HepG2 (cell line): ENCODE results near the gene MTOR. TPM values are rescaled to one million over a fixed set of nuclear protein-coding genes. Genes with fewer than 3 reads are reported as not detected.

ENCODE experiments used
- ATAC-seq: fragments of 200-7000 bp; cut with Tn5 transposase; 3 replicates; pipeline ENCODE4 v1.9.1; 2020; ENCODE audit warnings: mild to moderate bottlenecking, moderate library complexity
- BruUV-seq: library from RNA; stranded (reverse); fragments of 400-500 nt; replicated peaks from 2 replicates; lab custom pipeline; 2021; lab: Mats Ljungman, UMichigan
- CTCF ChIA-PET: fragments of 300-600 bp; formaldehyde crosslinking; extraction: SDS; loops from one replicate; lab custom pipeline; 2021; ENCODE audit warnings: low total read pairs, inconsistent platforms, low intra/inter-chr PET ratio; lab: Yijun Ruan, JAX
- POLR2A ChIA-PET: fragments of 350-600 bp; sonication (Branson Sonifier 250); formaldehyde crosslinking; loops from one replicate; lab custom pipeline; 2020; ENCODE audit warnings: antibody characterized with exemption, inconsistent platforms; lab: Yijun Ruan, JAX
- DNase-seq: peaks from one replicate; pipeline ENCODE4 v3.0.0-alpha.2; 2015; ENCODE audit warnings: low spot score
- FAIRE-seq: peaks from 3 replicates; lab custom pipeline; 2011; peaks lifted over from hg19 to GRCh38; lab: Jason Lieb, UNC
- H2AFZ ChIP-seq: one replicate; pipeline ENCODE4 v1.6.1; 2011; ENCODE audit warnings: low read length, inconsistent platforms
- H3K27ac ChIP-seq: fragments of 300-600 bp; 3 replicates; pipeline ENCODE4 v1.8.0; 2011; ENCODE audit warnings: mixed run types, mild to moderate bottlenecking, mixed read lengths, low read length, inconsistent platforms; ENCODE audit not compliant: insufficient read depth; ENCODE audit errors: extremely low read length
- H3K27me3 ChIP-seq, 2 experiments: fragments of 200-600 bp in 1 of 2; 2 replicates in 1 of 2; 3 replicates in 1 of 2; pipeline versions ENCODE4 v1.6.0 to v1.8.0; 2011; ENCODE audit warnings: low read length in 2 of 2, mild to moderate bottlenecking in 2 of 2, moderate library complexity in 2 of 2, inconsistent platforms in 1 of 2; ENCODE audit not compliant: insufficient read depth in 2 of 2, control insufficient read depth in 1 of 2
- H3K36me3 ChIP-seq, 2 experiments: fragments of 200-600 bp in 1 of 2; replicated peaks in 1 of 2; 2 replicates in 1 of 2; 3 replicates in 1 of 2; pipeline versions ENCODE4 v1.5.1 to v1.8.0; 2011; ENCODE audit warnings: low read length in 2 of 2, inconsistent platforms in 1 of 2; ENCODE audit not compliant: insufficient read depth in 2 of 2, control insufficient read depth in 1 of 2
- H3K4me1 ChIP-seq: 2 replicates; pipeline ENCODE4 v1.5.1; 2012; ENCODE audit warnings: low read length, inconsistent platforms; ENCODE audit not compliant: insufficient read depth
- H3K4me2 ChIP-seq: 2 replicates; pipeline ENCODE4 v1.6.0; 2011; ENCODE audit warnings: low read depth, low read length, inconsistent platforms
- H3K4me3 ChIP-seq, 3 experiments: fragments of 200-600 bp in 1 of 3; sonication (generic), shearing (Covaris generic) in 1 of 3; replicated peaks in 1 of 3; 2 replicates each; pipeline ENCODE4 v1.5.1; 2011 to 2016; ENCODE audit warnings: low read length in 3 of 3, inconsistent platforms in 2 of 3, low read depth in 2 of 3, mild to moderate bottlenecking in 2 of 3, control low read depth in 1 of 3, mixed read lengths in 1 of 3; ENCODE audit not compliant: insufficient read depth in 1 of 3
- H3K79me2 ChIP-seq: one replicate; pipeline ENCODE4 v1.6.1; 2011; ENCODE audit warnings: low read length, inconsistent platforms; ENCODE audit not compliant: insufficient read depth
- H3K9ac ChIP-seq: 2 replicates; pipeline ENCODE4 v1.6.0; 2011; ENCODE audit warnings: mild to moderate bottlenecking, low read depth, low read length, inconsistent platforms; ENCODE audit not compliant: insufficient read depth
- H3K9me3 ChIP-seq: 2 replicates; pipeline ENCODE4 v1.5.1; 2012; ENCODE audit warnings: mild to moderate bottlenecking, low read length
- H4K20me1 ChIP-seq: 2 replicates; pipeline ENCODE4 v1.6.0; 2011; ENCODE audit warnings: inconsistent platforms, mild to moderate bottlenecking, low read length, moderate library complexity; ENCODE audit not compliant: insufficient read depth
- AKNA ChIP-seq: sonication (generic); formaldehyde crosslinking; IDR thresholded peaks from 2 replicates; pipeline ENCODE4 v1.4.0; 2020; ENCODE audit warnings: missing genetic modification reagents, borderline replicate concordance
- HIVEP1 ChIP-seq: sonication (generic); formaldehyde crosslinking; IDR thresholded peaks from 2 replicates; pipeline ENCODE4 v1.4.0; 2020; ENCODE audit warnings: mild to moderate bottlenecking, missing genetic modification reagents
- HOXD1 ChIP-seq: sonication (generic); formaldehyde crosslinking; IDR thresholded peaks from 2 replicates; pipeline ENCODE4 v1.5.0; 2020; ENCODE audit warnings: missing genetic modification reagents
- MZF1 ChIP-seq: sonication (generic); formaldehyde crosslinking; IDR thresholded peaks from 2 replicates; pipeline ENCODE4 v1.8.1; 2023; ENCODE audit warnings: mild to moderate bottlenecking, missing genetic modification reagents, borderline replicate concordance
- NFE2 ChIP-seq: sonication (generic); formaldehyde crosslinking; IDR thresholded peaks from 2 replicates; pipeline ENCODE4 v1.4.0; 2020; ENCODE audit warnings: missing genetic modification reagents
- PAX8 ChIP-seq: sonication (generic); formaldehyde crosslinking; IDR thresholded peaks from 2 replicates; pipeline ENCODE4 v1.8.0; 2022; ENCODE audit warnings: mild to moderate bottlenecking, missing genetic modification reagents, borderline replicate concordance
- PTBP1 ChIP-seq: fragments of 200-400 bp; formaldehyde crosslinking; IDR thresholded peaks from 2 replicates; pipeline ENCODE4 v1.6.1; 2018; ENCODE audit warnings: low read length, low read depth; ENCODE audit not compliant: poor library complexity, severe bottlenecking
- RFX3 ChIP-seq: IDR thresholded peaks from 2 replicates; pipeline ENCODE4 v1.6.1; 2016; ENCODE audit warnings: missing biosample characterization, missing genetic modification reagents
- ZNF17 ChIP-seq: sonication (generic); formaldehyde crosslinking; IDR thresholded peaks from 2 replicates; pipeline ENCODE4 v1.5.0; 2020; ENCODE audit warnings: mild to moderate bottlenecking, missing genetic modification reagents
- ZNF34 ChIP-seq: sonication (generic); formaldehyde crosslinking; IDR thresholded peaks from 2 replicates; pipeline ENCODE4 v1.4.0; 2020; ENCODE audit warnings: mild to moderate bottlenecking, missing genetic modification reagents, borderline replicate concordance
- ZNF546 ChIP-seq: sonication (generic); formaldehyde crosslinking; conservative IDR thresholded peaks from 2 replicates; pipeline ENCODE4 v1.8.1; 2023; ENCODE audit warnings: mild to moderate bottlenecking, missing genetic modification reagents
- ZNF589 ChIP-seq: sonication (generic); formaldehyde crosslinking; conservative IDR thresholded peaks from 2 replicates; pipeline ENCODE4 v1.8.0; 2022; ENCODE audit warnings: mild to moderate bottlenecking, moderate library complexity, missing genetic modification reagents
- ZNF619 ChIP-seq: sonication (generic); formaldehyde crosslinking; IDR thresholded peaks from 2 replicates; pipeline ENCODE4 v1.4.0; 2020; ENCODE audit warnings: mild to moderate bottlenecking, missing genetic modification reagents
- WGBS: methylation state at CpG from one replicate; pipeline ENCODE4 v1.1.6; 2017; ENCODE audit warnings: low lambda C conversion rate; 5-methylcytosine and 5-hydroxymethylcytosine counted together
- in situ Hi-C: cut with HindIII; loops from 2 replicates; pipeline ENCODE4 v1.10.0; 2017; ENCODE audit warnings: low pct_unique_long_range_greater_than_20kb; ENCODE audit not compliant: extremely low pct_ligation_motif_present
- intact Hi-C: fragments of 100-400 bp; cut with micrococcal nuclease; formaldehyde crosslinking; loops from one replicate; pipeline ENCODE4 v1.10.0; 2022; ENCODE audit not compliant: unreplicated experiment
- polyA plus RNA-seq, 8 experiments: library from polyadenylated mRNA; depleted of rRNA in 3 of 8; stranded (reverse) in 7 of 8; unstranded in 1 of 8; fragments of >200 nt; fragmentation: Illumina TruSeq in 4 of 8; extraction: Trizol in 4 of 8; gene quantifications; 2 replicates each; pipeline versions ENCODE4 v1.2.1 to v1.2.3, GENCODE V29; 2011 to 2016; ENCODE audit warnings: low read depth in 4 of 8, missing spikeins in 1 of 8, mixed read lengths in 1 of 8; ENCODE audit not compliant: insufficient read depth in 1 of 8
- total RNA-seq, 5 experiments: library from RNA; depleted of rRNA; stranded (reverse); fragments of >200 nt; fragmentation: Illumina TruSeq; extraction: Trizol; gene quantifications; 2 replicates each; pipeline ENCODE4 v1.2.3, GENCODE V29; 2016; ENCODE audit warnings: low read depth in 1 of 5
- TF ChIP-seq, protein P1 (sequence below): sonication (generic); formaldehyde crosslinking; conservative IDR thresholded peaks from 2 replicates; pipeline ENCODE4 v1.4.0; 2020; ENCODE audit warnings: missing genetic modification reagents
- TF ChIP-seq, protein P2 (sequence below): sonication (generic); formaldehyde crosslinking; IDR thresholded peaks from 2 replicates; pipeline ENCODE4 v1.5.0; 2020; ENCODE audit warnings: missing genetic modification reagents, mild to moderate bottlenecking, borderline replicate concordance

Gene MTOR
- total and polyA plus RNA-seq, 2 of the 13 experiments (the other 11 are each of a cell fraction or from before 2014, with no cell fraction given), result 24.6 to 34.6 TPM

DNA sequence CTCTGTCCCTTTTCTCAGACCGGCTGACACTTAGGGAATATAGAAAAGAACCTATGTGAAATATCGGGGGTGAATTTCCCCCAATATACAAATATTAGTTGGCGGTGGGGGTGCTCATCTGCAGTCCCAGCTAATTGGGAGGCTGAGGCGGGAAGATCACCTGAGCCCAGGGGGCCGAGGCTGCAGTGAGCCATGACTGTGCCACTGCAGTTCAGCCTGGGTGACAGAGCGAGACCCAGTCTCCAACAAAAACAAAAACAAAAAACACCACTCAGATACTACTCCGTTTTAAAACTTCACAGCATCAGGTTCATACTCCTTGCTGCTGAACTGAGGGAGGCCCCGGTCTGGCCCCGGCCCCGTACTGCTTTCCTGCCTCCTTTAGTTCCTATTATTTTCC is 156.8 kb downstream of the MTOR start:
- intact Hi-C loops, result no loop called here
- TF ChIP-seq ZNF34 (CRISPR knock-in tag), result no peak
- no peak for TF ChIP-seq AKNA
- no peak for TF ChIP-seq ZNF17 (CRISPR knock-in tag)
- no peak for TF ChIP-seq ZNF589 (CRISPR knock-in tag)
- TF ChIP-seq ZNF546 (CRISPR knock-in tag), result no peak
- TF ChIP-seq, protein P1, sequence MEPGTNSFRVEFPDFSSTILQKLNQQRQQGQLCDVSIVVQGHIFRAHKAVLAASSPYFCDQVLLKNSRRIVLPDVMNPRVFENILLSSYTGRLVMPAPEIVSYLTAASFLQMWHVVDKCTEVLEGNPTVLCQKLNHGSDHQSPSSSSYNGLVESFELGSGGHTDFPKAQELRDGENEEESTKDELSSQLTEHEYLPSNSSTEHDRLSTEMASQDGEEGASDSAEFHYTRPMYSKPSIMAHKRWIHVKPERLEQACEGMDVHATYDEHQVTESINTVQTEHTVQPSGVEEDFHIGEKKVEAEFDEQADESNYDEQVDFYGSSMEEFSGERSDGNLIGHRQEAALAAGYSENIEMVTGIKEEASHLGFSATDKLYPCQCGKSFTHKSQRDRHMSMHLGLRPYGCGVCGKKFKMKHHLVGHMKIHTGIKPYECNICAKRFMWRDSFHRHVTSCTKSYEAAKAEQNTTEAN (CRISPR knock-in tag), result no peak
- no peak for TF ChIP-seq ZNF619 (CRISPR knock-in tag)
- no peak for TF ChIP-seq HOXD1 (CRISPR knock-in tag)
- TF ChIP-seq, protein P2, sequence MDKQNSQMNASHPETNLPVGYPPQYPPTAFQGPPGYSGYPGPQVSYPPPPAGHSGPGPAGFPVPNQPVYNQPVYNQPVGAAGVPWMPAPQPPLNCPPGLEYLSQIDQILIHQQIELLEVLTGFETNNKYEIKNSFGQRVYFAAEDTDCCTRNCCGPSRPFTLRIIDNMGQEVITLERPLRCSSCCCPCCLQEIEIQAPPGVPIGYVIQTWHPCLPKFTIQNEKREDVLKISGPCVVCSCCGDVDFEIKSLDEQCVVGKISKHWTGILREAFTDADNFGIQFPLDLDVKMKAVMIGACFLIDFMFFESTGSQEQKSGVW (CRISPR knock-in tag), result no peak
- no peak for TF ChIP-seq PAX8
- TF ChIP-seq RFX3 (CRISPR knock-in tag), result no peak
- TF ChIP-seq NFE2 (CRISPR knock-in tag), result no peak
- no peak for TF ChIP-seq PTBP1
- TF ChIP-seq HIVEP1 (CRISPR knock-in tag), result no peak
- TF ChIP-seq MZF1 (CRISPR knock-in tag), result no peak
- H3K27me3 ChIP-seq, result no peaks in the 10 kb centered on the region
- H3K4me2 ChIP-seq, result no peak overlapping the region
- no peak overlapping the region for H3K27ac ChIP-seq
- DNase-seq, result no peak
- WGBS, result 97% methylated on average over 10 of the region's 10 CpGs
- no peaks in the 10 kb centered on the region for H4K20me1 ChIP-seq
- no peak overlapping the region for H2AFZ ChIP-seq
- H3K9ac ChIP-seq, result no peak overlapping the region
- POLR2A ChIA-PET, result no interaction called here
- H3K79me2 ChIP-seq, result no peaks in the 10 kb centered on the region
- FAIRE-seq, result no peak
- in situ Hi-C loops, result no loop called here
- no peak for ATAC-seq
- H3K36me3 ChIP-seq, result peaks cover 9 to 38% of the 10 kb centered on the region in 2 experiments; a peak in 4 of 5 replicates
- H3K9me3 ChIP-seq, result no peaks in the 10 kb centered on the region
- BruUV-seq, result no TSS peak
- H3K4me3 ChIP-seq, result no peak overlapping the region
- peaks cover under 1% of the 10 kb centered on the region for H3K4me1 ChIP-seq
- CTCF ChIA-PET, result no interaction called here
